ENCODE data around the gene CDC42EP4.

GRCh38 chr17:73335591-73336407 lies 24.0 kb upstream of the CDC42EP4 start:
- TF ChIP-seq PKNOX1 (IDR thresholded peaks at IDR 0.05) (no peak), FOXM1 (IDR thresholded peaks at IDR 0.05; ENCODE audit: borderline replicate concordance) (no peak), BHLHE40 (IDR thresholded peaks at IDR 0.05; ENCODE audit: borderline replicate concordance) (no peak), FOXK2 (IDR thresholded peaks at IDR 0.05) (no peak), NFRKB (IDR thresholded peaks at IDR 0.05) (no peak), CTBP1 (IDR thresholded peaks at IDR 0.05; ENCODE audit: borderline replicate concordance) (no peak), SP1 (IDR thresholded peaks at IDR 0.05) (no peak), ARNT (IDR thresholded peaks at IDR 0.05) (no peak), SUZ12 (IDR thresholded peaks at IDR 0.05) (no peak), TARDBP (IDR thresholded peaks at IDR 0.05) (no peak), FOXA1 (IDR thresholded peaks at IDR 0.05) (no peak)

Measured in HEK293T (cell line).